GM23338 (cell line): Measurements from ENCODE around the gene GTF2H4. TPM values are rescaled to one million over a fixed set of nuclear protein-coding genes. Genes with fewer than 3 reads are reported as not detected.
A peak's percentile ranks its signal among the peaks of the same experiment; 100 is the strongest.

ENCODE experiments used
- ATAC-seq: fragments of 200-7000 bp; cut with Tn5 transposase; 3 replicates; pipeline ENCODE4 v1.9.1; 2020
- DNase-seq: peaks from one replicate; pipeline ENCODE4 v3.0.0-alpha.2; 2015; ENCODE audit warnings: low spot score
- H2AFZ ChIP-seq: fragments of 200-600 bp; sonication (generic); 2 replicates; pipeline ENCODE4 v1.8.0; 2016; ENCODE audit warnings: antibody characterized with exemption, mild to moderate bottlenecking, moderate library complexity
- H3F3A ChIP-seq: fragments of 200-600 bp; sonication (generic); replicated peaks from 2 replicates; pipeline ENCODE4 v1.8.0; 2017; ENCODE audit warnings: antibody characterized with exemption, mixed run types, low read depth
- H3K27ac ChIP-seq: fragments of 200-600 bp; sonication (generic); 2 replicates; pipeline ENCODE4 v1.6.1; 2016; ENCODE audit warnings: low read depth
- H3K27me3 ChIP-seq: fragments of 200-600 bp; sonication (generic); 2 replicates; pipeline ENCODE4 v1.8.0; 2016; ENCODE audit warnings: mild to moderate bottlenecking, mixed run types, moderate library complexity; ENCODE audit not compliant: insufficient read depth
- H3K36me3 ChIP-seq: fragments of 200-600 bp; sonication (generic); 2 replicates; pipeline ENCODE4 v1.8.0; 2016; ENCODE audit warnings: mild to moderate bottlenecking; ENCODE audit not compliant: insufficient read depth
- H3K4me1 ChIP-seq: fragments of 200-600 bp; sonication (generic); 2 replicates; pipeline ENCODE4 v1.8.0; 2016; ENCODE audit warnings: mild to moderate bottlenecking, moderate library complexity; ENCODE audit not compliant: insufficient read depth
- H3K4me2 ChIP-seq: fragments of 200-600 bp; sonication (generic); 2 replicates; pipeline ENCODE4 v1.7.1; 2017; ENCODE audit warnings: mixed run types
- H3K4me3 ChIP-seq: fragments of 200-600 bp; sonication (generic); 2 replicates; pipeline ENCODE4 v1.6.1; 2016; ENCODE audit warnings: mixed run types
- H3K79me2 ChIP-seq: fragments of 200-600 bp; sonication (generic); replicated peaks from 2 replicates; pipeline ENCODE4 v1.8.0; 2017; ENCODE audit warnings: mild to moderate bottlenecking; ENCODE audit not compliant: insufficient read depth
- H3K9me2 ChIP-seq: fragments of 200-600 bp; sonication (generic); 2 replicates; pipeline ENCODE4 v1.8.0; 2017; ENCODE audit not compliant: insufficient read depth
- H4K20me1 ChIP-seq: fragments of 200-600 bp; sonication (generic); replicated peaks from 2 replicates; pipeline ENCODE4 v1.8.0; 2017; ENCODE audit warnings: mild to moderate bottlenecking; ENCODE audit not compliant: insufficient read depth
- H3K27ac Mint-ChIP-seq: 2 replicates; pipeline ENCODE4 v1.8.0; 2020; ENCODE audit warnings: inconsistent platforms, mild to moderate bottlenecking, moderate library complexity, mixed read lengths
- H3K27me3 Mint-ChIP-seq: 3 replicates; pipeline ENCODE4 v1.8.0; 2022; ENCODE audit warnings: low read depth, mild to moderate bottlenecking, moderate library complexity, mixed read lengths, inconsistent platforms; ENCODE audit not compliant: insufficient read depth, poor library complexity
- H3K36me3 Mint-ChIP-seq: 3 replicates; pipeline ENCODE4 v1.8.0; 2021; ENCODE audit warnings: low read depth, mild to moderate bottlenecking, inconsistent platforms, moderate library complexity, mixed read lengths
- H3K4me1 Mint-ChIP-seq: 3 replicates; pipeline ENCODE4 v1.8.0; 2020; ENCODE audit warnings: mild to moderate bottlenecking, inconsistent platforms, mixed read lengths
- H3K4me3 Mint-ChIP-seq: 3 replicates; pipeline ENCODE4 v1.8.0; 2021; ENCODE audit warnings: moderate library complexity, mild to moderate bottlenecking, inconsistent platforms, mixed read lengths
- H3K9me3 Mint-ChIP-seq: 3 replicates; pipeline ENCODE4 v1.8.0; 2020; ENCODE audit warnings: moderate library complexity, mild to moderate bottlenecking, inconsistent platforms, mixed read lengths
- CREB1 ChIP-seq: fragments of 250-450 bp; sonication (Bioruptor Pico); IDR thresholded peaks from 2 replicates; pipeline ENCODE4 v1.5.0; 2020; ENCODE audit warnings: low read depth, mild to moderate bottlenecking, moderate library complexity
- ETS1 ChIP-seq: IDR thresholded peaks from 2 replicates; pipeline ENCODE4 v1.6.1; 2016; ENCODE audit warnings: antibody characterized with exemption
- EZH2 ChIP-seq: fragments of 200-600 bp; sonication (generic); IDR thresholded peaks from one replicate; pipeline ENCODE4 v1.8.0; 2017; ENCODE audit warnings: antibody characterized with exemption, mild to moderate bottlenecking, low read depth; ENCODE audit not compliant: unreplicated experiment
- EZH2phosphoT487 ChIP-seq: fragments of 200-600 bp; sonication (generic); IDR thresholded peaks from one replicate; pipeline ENCODE4 v1.8.1; 2018; ENCODE audit warnings: antibody characterized with exemption; ENCODE audit not compliant: unreplicated experiment
- NANOG ChIP-seq: IDR thresholded peaks from 2 replicates; pipeline ENCODE4 v1.6.1; 2016; ENCODE audit warnings: antibody characterized with exemption, borderline replicate concordance
- POLR2AphosphoS5 ChIP-seq: IDR thresholded peaks from 2 replicates; pipeline ENCODE4 v1.6.1; 2016; ENCODE audit warnings: antibody characterized with exemption, low read depth
- ZNF114 ChIP-seq: fragments of 250-450 bp; sonication (Bioruptor Pico); IDR thresholded peaks from 2 replicates; pipeline ENCODE4 v1.5.0; 2020; ENCODE audit warnings: mild to moderate bottlenecking, moderate library complexity
- ZNF331 ChIP-seq: fragments of 250-450 bp; sonication (Bioruptor Pico); IDR thresholded peaks from 2 replicates; pipeline ENCODE4 v1.5.0; 2020; ENCODE audit warnings: low read depth, mild to moderate bottlenecking, moderate library complexity
- polyA plus RNA-seq: library from polyadenylated mRNA; unstranded; fragments of >200 nt; fragmentation: Nextera tagmentation; extraction: Ambion mirVana; gene quantifications from 2 replicates; pipeline ENCODE4 v1.2.1, GENCODE V29; 2016
- total RNA-seq: library from RNA; depleted of rRNA; stranded (reverse); fragments of >200 nt; shearing (Covaris generic); gene quantifications from 2 replicates; pipeline ENCODE4 v1.2.3, GENCODE V29; 2014
- TF ChIP-seq, protein P1 (sequence below), 2 experiments: fragments of 200-600 bp in 1 of 2; sonication (generic) in 1 of 2; conservative IDR thresholded peaks; 2 replicates each; pipeline versions ENCODE4 v1.5.1 to v1.6.1; 2016 to 2017; ENCODE audit warnings: antibody characterized with exemption in 2 of 2, low read depth in 2 of 2, mild to moderate bottlenecking in 2 of 2, moderate library complexity in 1 of 2
- TF ChIP-seq, protein P2 (sequence below): IDR thresholded peaks from one replicate; pipeline ENCODE4 v1.6.1; 2018; ENCODE audit warnings: antibody characterized with exemption; ENCODE audit not compliant: unreplicated experiment

GTF2H4 gene
- total and polyA plus RNA-seq, 2 experiments from 2014 or later, result 14.8 to 32.6 TPM

DNA sequence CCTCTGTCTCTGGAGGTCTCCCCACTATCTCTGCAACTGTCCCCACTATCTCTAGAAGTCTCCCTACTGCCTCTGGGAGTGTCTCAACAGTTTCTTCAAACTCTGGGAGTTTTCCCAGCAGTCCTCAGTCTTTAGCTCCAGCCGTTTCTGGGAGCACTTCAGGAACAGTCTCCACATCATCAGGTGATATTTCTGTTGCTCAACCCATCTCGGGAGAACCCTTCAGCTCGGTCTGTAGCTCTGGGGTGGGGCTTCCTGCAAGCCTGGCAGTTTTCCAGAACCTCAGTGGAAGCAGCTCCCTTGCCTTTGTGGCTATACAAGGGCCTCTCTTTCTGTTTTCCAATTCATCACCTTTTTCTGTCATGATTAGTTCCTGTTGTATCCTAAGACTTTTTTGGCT is 27.0 kb downstream of the GTF2H4 start (continued):
- TF ChIP-seq EZH2 (no peak), NANOG (no peak), ETS1 (no peak)
- TF ChIP-seq, protein P1, sequence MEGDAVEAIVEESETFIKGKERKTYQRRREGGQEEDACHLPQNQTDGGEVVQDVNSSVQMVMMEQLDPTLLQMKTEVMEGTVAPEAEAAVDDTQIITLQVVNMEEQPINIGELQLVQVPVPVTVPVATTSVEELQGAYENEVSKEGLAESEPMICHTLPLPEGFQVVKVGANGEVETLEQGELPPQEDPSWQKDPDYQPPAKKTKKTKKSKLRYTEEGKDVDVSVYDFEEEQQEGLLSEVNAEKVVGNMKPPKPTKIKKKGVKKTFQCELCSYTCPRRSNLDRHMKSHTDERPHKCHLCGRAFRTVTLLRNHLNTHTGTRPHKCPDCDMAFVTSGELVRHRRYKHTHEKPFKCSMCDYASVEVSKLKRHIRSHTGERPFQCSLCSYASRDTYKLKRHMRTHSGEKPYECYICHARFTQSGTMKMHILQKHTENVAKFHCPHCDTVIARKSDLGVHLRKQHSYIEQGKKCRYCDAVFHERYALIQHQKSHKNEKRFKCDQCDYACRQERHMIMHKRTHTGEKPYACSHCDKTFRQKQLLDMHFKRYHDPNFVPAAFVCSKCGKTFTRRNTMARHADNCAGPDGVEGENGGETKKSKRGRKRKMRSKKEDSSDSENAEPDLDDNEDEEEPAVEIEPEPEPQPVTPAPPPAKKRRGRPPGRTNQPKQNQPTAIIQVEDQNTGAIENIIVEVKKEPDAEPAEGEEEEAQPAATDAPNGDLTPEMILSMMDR (conservative IDR thresholded peaks at IDR 0.05; ENCODE audit: low read depth in 2 of 2), result no peak

DNA sequence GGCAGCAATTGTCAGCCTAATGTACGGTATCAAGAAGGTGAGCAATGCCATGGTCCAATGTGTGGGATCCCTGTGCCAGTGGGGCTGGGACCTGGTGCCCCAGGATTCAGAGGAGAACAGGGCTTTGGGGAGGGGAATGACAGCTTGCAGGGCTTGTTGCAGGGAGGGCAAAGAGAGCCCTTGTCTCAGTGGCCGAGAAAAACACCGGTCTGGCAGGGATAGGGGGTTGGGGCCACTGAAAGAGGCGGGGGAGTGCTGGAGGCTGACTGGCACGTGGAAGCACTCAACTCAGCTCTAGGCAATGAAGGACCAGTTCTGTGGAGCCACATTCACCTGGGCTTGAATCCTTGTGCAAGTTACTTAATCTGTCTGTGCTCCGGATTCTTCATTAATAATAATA is 29.3 kb downstream of the GTF2H4 start:
- Histone ChIP-seq H4K20me1 (no peaks in the 10 kb centered on the region), H3K79me2 (no peaks in the 10 kb centered on the region), H3K4me2 (no peak overlapping the region), H3K4me3 (no peak overlapping the region), H3K27ac (no peak overlapping the region), H3F3A (no peaks in the 10 kb centered on the region), H3K9me2 (peaks cover 5% of the 10 kb centered on the region; the same call in 1 of the 2 replicates), H2AFZ (0 out of 2 replicates have a peak overlapping the region, but pooled peaks have one; percentile 43), H3K36me3 (no peaks in the 10 kb centered on the region), H3K4me1 (peaks cover 16% of the 10 kb centered on the region), H3K27me3 (no peaks in the 10 kb centered on the region)
- no peak for DNase-seq
- H3K36me3 Mint-ChIP-seq, result no peaks in the 10 kb centered on the region; the same call in 2 of the 3 replicates
- ATAC-seq, result no peak; the same call in 2 of the 3 replicates
- no peaks in the 10 kb centered on the region for H3K9me3 Mint-ChIP-seq
- no peak overlapping the region for H3K27ac Mint-ChIP-seq
- H3K27me3 Mint-ChIP-seq, result peaks cover 14% of the 10 kb centered on the region
- H3K4me3 Mint-ChIP-seq, result no peak overlapping the region
- peaks cover 29% of the 10 kb centered on the region for H3K4me1 Mint-ChIP-seq
- TF ChIP-seq ZNF114 (CRISPR knock-in tag) (no peak), ZNF331 (CRISPR knock-in tag) (no peak), EZH2 (no peak), NANOG (no peak), CREB1 (CRISPR knock-in tag) (no peak), POLR2AphosphoS5 (no peak), EZH2phosphoT487 (no peak)
- TF ChIP-seq, protein P2, sequence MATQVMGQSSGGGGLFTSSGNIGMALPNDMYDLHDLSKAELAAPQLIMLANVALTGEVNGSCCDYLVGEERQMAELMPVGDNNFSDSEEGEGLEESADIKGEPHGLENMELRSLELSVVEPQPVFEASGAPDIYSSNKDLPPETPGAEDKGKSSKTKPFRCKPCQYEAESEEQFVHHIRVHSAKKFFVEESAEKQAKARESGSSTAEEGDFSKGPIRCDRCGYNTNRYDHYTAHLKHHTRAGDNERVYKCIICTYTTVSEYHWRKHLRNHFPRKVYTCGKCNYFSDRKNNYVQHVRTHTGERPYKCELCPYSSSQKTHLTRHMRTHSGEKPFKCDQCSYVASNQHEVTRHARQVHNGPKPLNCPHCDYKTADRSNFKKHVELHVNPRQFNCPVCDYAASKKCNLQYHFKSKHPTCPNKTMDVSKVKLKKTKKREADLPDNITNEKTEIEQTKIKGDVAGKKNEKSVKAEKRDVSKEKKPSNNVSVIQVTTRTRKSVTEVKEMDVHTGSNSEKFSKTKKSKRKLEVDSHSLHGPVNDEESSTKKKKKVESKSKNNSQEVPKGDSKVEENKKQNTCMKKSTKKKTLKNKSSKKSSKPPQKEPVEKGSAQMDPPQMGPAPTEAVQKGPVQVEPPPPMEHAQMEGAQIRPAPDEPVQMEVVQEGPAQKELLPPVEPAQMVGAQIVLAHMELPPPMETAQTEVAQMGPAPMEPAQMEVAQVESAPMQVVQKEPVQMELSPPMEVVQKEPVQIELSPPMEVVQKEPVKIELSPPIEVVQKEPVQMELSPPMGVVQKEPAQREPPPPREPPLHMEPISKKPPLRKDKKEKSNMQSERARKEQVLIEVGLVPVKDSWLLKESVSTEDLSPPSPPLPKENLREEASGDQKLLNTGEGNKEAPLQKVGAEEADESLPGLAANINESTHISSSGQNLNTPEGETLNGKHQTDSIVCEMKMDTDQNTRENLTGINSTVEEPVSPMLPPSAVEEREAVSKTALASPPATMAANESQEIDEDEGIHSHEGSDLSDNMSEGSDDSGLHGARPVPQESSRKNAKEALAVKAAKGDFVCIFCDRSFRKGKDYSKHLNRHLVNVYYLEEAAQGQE, result no peak
- TF ChIP-seq, protein P1 (conservative IDR thresholded peaks at IDR 0.05; ENCODE audit: low read depth in 2 of 2), result no peak
